Measurements from ENCODE around the gene SLC9A7.

DNA sequence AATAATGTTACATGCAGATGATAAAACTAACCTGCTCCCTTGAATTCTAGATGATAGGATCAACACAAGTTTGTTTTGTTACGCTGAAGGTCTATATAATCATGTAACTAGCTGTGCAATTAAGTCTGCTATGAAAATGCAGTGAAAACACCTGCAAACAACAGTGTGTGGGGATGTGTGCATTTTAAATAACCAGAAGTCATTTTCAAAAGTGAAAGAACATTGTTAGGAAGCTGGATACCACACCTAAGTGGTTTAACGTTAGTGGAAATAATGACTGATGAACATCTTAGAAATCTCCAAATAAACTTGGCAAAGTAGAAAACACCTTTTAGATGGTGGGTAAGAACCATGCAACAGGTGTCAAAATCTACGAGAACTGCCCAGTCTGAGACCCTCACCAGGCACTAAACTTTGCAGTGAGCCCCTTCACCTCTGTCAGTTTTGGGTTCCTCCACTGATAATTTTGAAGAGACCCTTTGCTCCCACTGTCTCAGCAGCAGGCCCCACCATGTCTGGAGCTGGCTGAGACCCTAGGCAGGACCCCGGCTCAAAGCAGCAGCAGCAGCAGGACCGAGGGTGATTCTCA lies 148.8 kb downstream of the SLC9A7 start:
- TF ChIP-seq, protein P1, sequence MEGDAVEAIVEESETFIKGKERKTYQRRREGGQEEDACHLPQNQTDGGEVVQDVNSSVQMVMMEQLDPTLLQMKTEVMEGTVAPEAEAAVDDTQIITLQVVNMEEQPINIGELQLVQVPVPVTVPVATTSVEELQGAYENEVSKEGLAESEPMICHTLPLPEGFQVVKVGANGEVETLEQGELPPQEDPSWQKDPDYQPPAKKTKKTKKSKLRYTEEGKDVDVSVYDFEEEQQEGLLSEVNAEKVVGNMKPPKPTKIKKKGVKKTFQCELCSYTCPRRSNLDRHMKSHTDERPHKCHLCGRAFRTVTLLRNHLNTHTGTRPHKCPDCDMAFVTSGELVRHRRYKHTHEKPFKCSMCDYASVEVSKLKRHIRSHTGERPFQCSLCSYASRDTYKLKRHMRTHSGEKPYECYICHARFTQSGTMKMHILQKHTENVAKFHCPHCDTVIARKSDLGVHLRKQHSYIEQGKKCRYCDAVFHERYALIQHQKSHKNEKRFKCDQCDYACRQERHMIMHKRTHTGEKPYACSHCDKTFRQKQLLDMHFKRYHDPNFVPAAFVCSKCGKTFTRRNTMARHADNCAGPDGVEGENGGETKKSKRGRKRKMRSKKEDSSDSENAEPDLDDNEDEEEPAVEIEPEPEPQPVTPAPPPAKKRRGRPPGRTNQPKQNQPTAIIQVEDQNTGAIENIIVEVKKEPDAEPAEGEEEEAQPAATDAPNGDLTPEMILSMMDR (IDR thresholded peaks at IDR 0.05), result no peak
- no peak for TF ChIP-seq POLR2A (IDR thresholded peaks at IDR 0.05)

All from adrenal gland (tissue), 5 donors.